Activated CD8-positive, alpha-beta T cell treated with anti-CD3 and anti-CD28 coated beads for 36 hours (primary cell): ENCODE results near the gene WNT4. TPM values are rescaled to one million over a fixed set of nuclear protein-coding genes. Genes with fewer than 3 reads are reported as not detected.

Experiments used
- ATAC-seq: fragments of 200-7000 bp; cut with Tn5 transposase; one replicate; pipeline ENCODE4 v1.10.0; 2021; ENCODE audit warnings: mild to moderate bottlenecking, moderate library complexity
- CTCF ChIA-PET: fragments of 350-600 bp; sonication (Branson Sonifier 250); formaldehyde crosslinking; loops from one replicate; lab custom pipeline; 2021; ENCODE audit warnings: antibody characterized with exemption; lab: Charles Lee
- POLR2A ChIA-PET: fragments of 350-600 bp; sonication (Branson Sonifier 250); formaldehyde crosslinking; loops from one replicate; lab custom pipeline; 2021; ENCODE audit warnings: antibody characterized with exemption; lab: Charles Lee
- DNase-seq: peaks from one replicate; pipeline ENCODE4 v3.0.0-alpha.2; 2020
- H3K27ac Mint-ChIP-seq: one replicate; pipeline ENCODE4 v1.8.0; 2021; ENCODE audit warnings: mild to moderate bottlenecking, mixed read lengths
- H3K27me3 Mint-ChIP-seq: one replicate; pipeline ENCODE4 v1.8.0; 2021; ENCODE audit warnings: mixed read lengths
- H3K36me3 Mint-ChIP-seq: one replicate; pipeline ENCODE4 v1.8.0; 2021; ENCODE audit warnings: low read depth, mixed read lengths
- H3K4me1 Mint-ChIP-seq: one replicate; pipeline ENCODE4 v1.8.0; 2021; ENCODE audit warnings: low read depth, mixed read lengths
- H3K4me3 Mint-ChIP-seq: one replicate; pipeline ENCODE4 v1.8.0; 2021; ENCODE audit warnings: mild to moderate bottlenecking, moderate library complexity, mixed read lengths
- H3K9me3 Mint-ChIP-seq: one replicate; pipeline ENCODE4 v1.8.0; 2021; ENCODE audit warnings: mixed read lengths
- CTCF ChIP-seq: fragments of 200-600 bp; IDR thresholded peaks from one replicate; pipeline ENCODE4 v1.8.0; 2022; ENCODE audit warnings: antibody characterized with exemption, mild to moderate bottlenecking
- intact Hi-C: fragments of 100-400 bp; cut with micrococcal nuclease; formaldehyde crosslinking; loops from one replicate; pipeline ENCODE4 v1.10.0; 2022
- total RNA-seq, 2 experiments: library from RNA; stranded (reverse); gene quantifications; one replicate each; pipeline ENCODE4 v1.2.3, GENCODE V29; 2021

WNT4 gene
- total RNA-seq, 2 experiments from 2014 or later = not detected

- Mint-ChIP-seq H3K36me3 (no peaks in the 10 kb centered on the region), H3K9me3 (no peaks in the 10 kb centered on the region), H3K4me3 (no peak overlapping the region), H3K4me1 (peaks cover 1% of the 10 kb centered on the region), H3K27me3 (peaks cover 28% of the 10 kb centered on the region), H3K27ac (no peak overlapping the region)
- POLR2A ChIA-PET = no interaction called here
- no peak for DNase-seq
- CTCF ChIA-PET = no interaction called here
- TF ChIP-seq CTCF = no peak
- ATAC-seq = no peak
- intact Hi-C loops = no loop called here
Measured at GRCh38 chr1:22182715-22183114, 39.8 kb upstream of the WNT4 start.

- ATAC-seq (no peak), DNase-seq (no peak)
- Mint-ChIP-seq H3K4me3 (no peak overlapping the region), H3K27me3 (peaks cover 17% of the 10 kb centered on the region), H3K27ac (no peak overlapping the region), H3K4me1 (peaks cover 17% of the 10 kb centered on the region), H3K36me3 (no peaks in the 10 kb centered on the region), H3K9me3 (no peaks in the 10 kb centered on the region)
- no peak for TF ChIP-seq CTCF
- intact Hi-C loops = no loop called here
- CTCF ChIA-PET = no interaction called here
- POLR2A ChIA-PET = no interaction called here
Measured at GRCh38 chr1:22179197-22179803, 36.4 kb upstream of the WNT4 start.

GRCh38 chr1:22177354-22178003 lies 34.6 kb upstream of the WNT4 start:
- H3K36me3 Mint-ChIP-seq = no peaks in the 10 kb centered on the region
- no peak for TF ChIP-seq CTCF
- intact Hi-C loops = no loop called here
- POLR2A ChIA-PET = no interaction called here
- H3K9me3 Mint-ChIP-seq = no peaks in the 10 kb centered on the region
- CTCF ChIA-PET = no interaction called here
- H3K27ac Mint-ChIP-seq = no peak overlapping the region
- DNase-seq (peak; percentile 17), ATAC-seq (peak; percentile 26)
- H3K27me3 Mint-ChIP-seq = peaks cover 12% of the 10 kb centered on the region
- peaks cover 17% of the 10 kb centered on the region for H3K4me1 Mint-ChIP-seq
- H3K4me3 Mint-ChIP-seq = no peak overlapping the region

GRCh38 chr1:22176258-22176657 lies 33.4 kb upstream of the WNT4 start:
- intact Hi-C loops = no loop called here
- Mint-ChIP-seq H3K27me3 (peaks cover 4% of the 10 kb centered on the region), H3K4me3 (no peak overlapping the region), H3K36me3 (no peaks in the 10 kb centered on the region), H3K27ac (no peak overlapping the region), H3K9me3 (no peaks in the 10 kb centered on the region), H3K4me1 (peaks cover 17% of the 10 kb centered on the region)
- DNase-seq (peak; percentile 64), ATAC-seq (peak; percentile 94)
- POLR2A ChIA-PET = no interaction called here
- TF ChIP-seq CTCF = no peak
- CTCF ChIA-PET = interaction anchor here (1.0 kb wide), 1 partner anchor 99 kb away, joined by 3 read pairs; no protein-coding TSS in a partner anchor

- no peak for TF ChIP-seq CTCF
- Mint-ChIP-seq H3K27ac (no peak overlapping the region), H3K36me3 (no peaks in the 10 kb centered on the region), H3K4me3 (no peak overlapping the region), H3K9me3 (no peaks in the 10 kb centered on the region), H3K4me1 (peaks cover 17% of the 10 kb centered on the region), H3K27me3 (peaks cover 2% of the 10 kb centered on the region)
- ChIA-PET POLR2A (no interaction called here), CTCF (interaction anchor here (0.9 kb wide), 1 partner anchor 33 kb away, joined by 3 read pairs; no protein-coding TSS in a partner anchor)
- ATAC-seq (no peak), DNase-seq (no peak)
- intact Hi-C loops = no loop called here
Measured at GRCh38 chr1:22174446-22175220, 31.7 kb upstream of the WNT4 start.
